ENCODE results near the gene AGAP1. TPM values are rescaled to one million over a fixed set of nuclear protein-coding genes. Genes with fewer than 3 reads are reported as not detected.

Gene AGAP1
- total RNA-seq, 2 donors from 2014 or later = 32.8 to 34.7 TPM

DNA sequence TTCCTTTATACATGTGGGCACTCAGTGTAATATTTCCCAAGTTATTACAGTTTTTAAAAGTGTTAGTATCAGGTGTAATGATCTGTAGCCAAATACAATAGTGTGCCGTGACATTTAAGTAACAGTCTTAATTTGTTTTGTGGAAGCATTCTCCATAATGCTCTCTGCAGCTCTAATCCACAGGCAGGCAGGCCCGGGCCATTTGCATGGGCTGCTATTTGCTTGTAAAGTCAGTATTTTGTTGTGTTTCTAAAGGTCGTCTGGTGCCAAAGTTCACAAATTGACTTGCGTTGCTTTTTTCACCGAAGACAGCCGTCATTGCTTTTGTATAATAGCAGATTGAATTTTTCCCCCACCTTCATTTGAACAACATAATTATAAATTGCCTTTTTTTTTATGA is 521.3 kb downstream of the AGAP1 start:
- Histone ChIP-seq H3K9me3 (ENCODE audit: control insufficient read depth, low read length) (no peaks in the 10 kb centered on the region), H3K27me3 (ENCODE audit: control insufficient read depth, insufficient read depth, low read length, poor library complexity, severe bottlenecking) (no peaks in the 10 kb centered on the region), H3K27ac (ENCODE audit: low read depth, low read length) (no peak overlapping the region), H3K9ac (ENCODE audit: extremely low read depth, low read length, poor library complexity, severe bottlenecking) (no peak overlapping the region), H3K36me3 (ENCODE audit: control insufficient read depth, insufficient read depth, low read length) (no peaks in the 10 kb centered on the region), H3K4me3 (ENCODE audit: low read length) (no peak overlapping the region), H3K4me1 (ENCODE audit: control insufficient read depth, insufficient read depth, low read length) (peaks cover 4% of the 10 kb centered on the region)
- Mint-ChIP-seq H3K4me1 (peaks cover 25% of the 10 kb centered on the region), H3K27me3 (ENCODE audit: insufficient read depth) (peaks cover 12% of the 10 kb centered on the region), H3K27ac (no peak overlapping the region), H3K36me3 (ENCODE audit: low read depth) (no peaks in the 10 kb centered on the region), H3K9me3 (no peaks in the 10 kb centered on the region), H3K4me3 (no peak overlapping the region)
- WGBS, 2 experiments (ENCODE audit: insufficient coverage in 1 of 2, insufficient read length in 1 of 2) = 60 to 71% methylated on average over 1 to 6 of the region's 6 CpGs
- DNase-seq = peak; percentile 61
- TF ChIP-seq, protein P1, sequence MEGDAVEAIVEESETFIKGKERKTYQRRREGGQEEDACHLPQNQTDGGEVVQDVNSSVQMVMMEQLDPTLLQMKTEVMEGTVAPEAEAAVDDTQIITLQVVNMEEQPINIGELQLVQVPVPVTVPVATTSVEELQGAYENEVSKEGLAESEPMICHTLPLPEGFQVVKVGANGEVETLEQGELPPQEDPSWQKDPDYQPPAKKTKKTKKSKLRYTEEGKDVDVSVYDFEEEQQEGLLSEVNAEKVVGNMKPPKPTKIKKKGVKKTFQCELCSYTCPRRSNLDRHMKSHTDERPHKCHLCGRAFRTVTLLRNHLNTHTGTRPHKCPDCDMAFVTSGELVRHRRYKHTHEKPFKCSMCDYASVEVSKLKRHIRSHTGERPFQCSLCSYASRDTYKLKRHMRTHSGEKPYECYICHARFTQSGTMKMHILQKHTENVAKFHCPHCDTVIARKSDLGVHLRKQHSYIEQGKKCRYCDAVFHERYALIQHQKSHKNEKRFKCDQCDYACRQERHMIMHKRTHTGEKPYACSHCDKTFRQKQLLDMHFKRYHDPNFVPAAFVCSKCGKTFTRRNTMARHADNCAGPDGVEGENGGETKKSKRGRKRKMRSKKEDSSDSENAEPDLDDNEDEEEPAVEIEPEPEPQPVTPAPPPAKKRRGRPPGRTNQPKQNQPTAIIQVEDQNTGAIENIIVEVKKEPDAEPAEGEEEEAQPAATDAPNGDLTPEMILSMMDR (conservative IDR thresholded peaks at IDR 0.05) = no peak

DNA sequence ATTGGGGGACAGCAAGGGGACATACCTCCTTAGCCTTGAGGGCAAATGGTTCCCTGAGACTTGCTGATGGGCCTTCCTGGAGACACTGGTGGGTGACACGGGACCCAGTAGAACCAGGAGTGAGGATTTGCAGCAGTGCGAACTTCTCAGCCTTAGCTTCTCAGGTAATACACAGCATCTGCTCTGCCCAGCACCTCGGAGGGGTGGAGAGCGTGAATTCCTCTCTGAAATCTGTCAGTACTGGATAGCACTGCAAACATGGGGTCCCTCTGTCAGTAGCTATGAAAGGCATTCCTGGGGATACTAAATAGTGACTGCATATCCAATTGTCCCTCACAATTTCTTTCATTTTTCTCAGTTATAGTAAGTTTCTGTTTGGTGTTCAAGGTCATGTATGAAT is 522.7 kb downstream of the AGAP1 start:
- DNase-seq = peak; percentile 74
- no peaks in the 10 kb centered on the region for H3K36me3 Mint-ChIP-seq (ENCODE audit: low read depth)
- H3K9me3 ChIP-seq (ENCODE audit: control insufficient read depth, low read length) = no peaks in the 10 kb centered on the region
- H3K9me3 Mint-ChIP-seq = no peaks in the 10 kb centered on the region
- H3K4me3 ChIP-seq (ENCODE audit: low read length) = no peak overlapping the region
- WGBS, 2 experiments (ENCODE audit: insufficient coverage in 1 of 2, insufficient read length in 1 of 2) = 80 to 83% methylated on average over 4 of the region's 4 CpGs
- H3K36me3 ChIP-seq (ENCODE audit: control insufficient read depth, insufficient read depth, low read length) = no peaks in the 10 kb centered on the region
- H3K27ac Mint-ChIP-seq = no peak overlapping the region
- TF ChIP-seq, protein P1 (conservative IDR thresholded peaks at IDR 0.05) = no peak
- H3K27me3 Mint-ChIP-seq (ENCODE audit: insufficient read depth) = peaks cover 12% of the 10 kb centered on the region
- no peak overlapping the region for H3K4me3 Mint-ChIP-seq
- H3K27me3 ChIP-seq (ENCODE audit: control insufficient read depth, insufficient read depth, low read length, poor library complexity, severe bottlenecking) = no peaks in the 10 kb centered on the region
- H3K9ac ChIP-seq (ENCODE audit: extremely low read depth, low read length, poor library complexity, severe bottlenecking) = no peak overlapping the region
- peaks cover 4% of the 10 kb centered on the region for H3K4me1 ChIP-seq (ENCODE audit: control insufficient read depth, insufficient read depth, low read length)
- no peak overlapping the region for H3K27ac ChIP-seq (ENCODE audit: low read depth, low read length)
- peaks cover 21% of the 10 kb centered on the region for H3K4me1 Mint-ChIP-seq

DNA sequence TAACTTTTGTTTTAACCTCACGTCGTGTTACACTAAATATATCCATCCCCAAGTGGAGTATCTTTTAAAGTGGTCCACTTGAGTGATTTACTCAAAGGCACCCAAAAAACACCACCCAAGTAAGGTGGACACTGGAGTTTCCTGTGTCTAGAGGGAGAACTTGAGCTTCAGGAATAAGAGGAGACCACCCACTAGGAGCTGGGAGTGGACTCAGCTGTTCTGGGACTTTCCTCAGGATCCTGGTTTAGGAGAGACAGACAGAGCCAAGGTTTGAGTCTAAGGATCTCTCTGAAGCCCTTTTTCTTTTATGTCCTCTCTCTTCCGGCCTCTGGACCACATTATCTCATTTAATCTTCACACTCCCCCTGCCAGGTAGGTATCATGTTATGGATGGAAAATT is 523.6 kb downstream of the AGAP1 start:
- Mint-ChIP-seq H3K27me3 (ENCODE audit: insufficient read depth) (peaks cover 12% of the 10 kb centered on the region), H3K27ac (no peak overlapping the region), H3K4me1 (peaks cover 21% of the 10 kb centered on the region), H3K4me3 (no peak overlapping the region), H3K9me3 (no peaks in the 10 kb centered on the region), H3K36me3 (ENCODE audit: low read depth) (no peaks in the 10 kb centered on the region)
- Histone ChIP-seq H3K9ac (ENCODE audit: extremely low read depth, low read length, poor library complexity, severe bottlenecking) (no peak overlapping the region), H3K27ac (ENCODE audit: low read depth, low read length) (no peak overlapping the region), H3K4me3 (ENCODE audit: low read length) (no peak overlapping the region), H3K9me3 (ENCODE audit: control insufficient read depth, low read length) (no peaks in the 10 kb centered on the region), H3K27me3 (ENCODE audit: control insufficient read depth, insufficient read depth, low read length, poor library complexity, severe bottlenecking) (no peaks in the 10 kb centered on the region), H3K4me1 (ENCODE audit: control insufficient read depth, insufficient read depth, low read length) (peaks cover 4% of the 10 kb centered on the region), H3K36me3 (ENCODE audit: control insufficient read depth, insufficient read depth, low read length) (no peaks in the 10 kb centered on the region)
- 60 to 63% methylated on average over 2 to 3 of the region's 3 CpGs for WGBS, 2 experiments (ENCODE audit: insufficient coverage in 1 of 2, insufficient read length in 1 of 2)
- TF ChIP-seq, protein P1 (conservative IDR thresholded peaks at IDR 0.05) = no peak
- no peak for DNase-seq

Measured in endodermal cell (in vitro differentiated cells).